Keratinocyte (primary cell): ENCODE measurements around the gene AOC1.

ENCODE experiments used
- CTCF ChIP-seq, 3 experiments: IDR thresholded peaks in 1 of 3; conservative IDR thresholded peaks in 1 of 3; optimal IDR thresholded peaks in 1 of 3; 2 replicates in 2 of 3; 3 replicates in 1 of 3; pipeline versions ENCODE3 to v1.5.1; 2011; ENCODE audit warnings: low read length in 3 of 3, mild to moderate bottlenecking in 3 of 3, moderate library complexity in 2 of 3, control low read depth in 1 of 3, inconsistent platforms in 1 of 3; ENCODE audit not compliant: insufficient read depth in 2 of 3; ENCODE audit errors: extremely low read depth in 1 of 3
- EZH2 ChIP-seq: IDR thresholded peaks from one replicate; pipeline ENCODE4 v1.6.1; 2012; ENCODE audit warnings: inconsistent platforms, mild to moderate bottlenecking, low read length, moderate library complexity

- TF ChIP-seq CTCF (optimal IDR thresholded peaks at IDR 0.05 in 1 of 3, IDR thresholded peaks at IDR 0.05 in 1 of 3, conservative IDR thresholded peaks at IDR 0.05 in 1 of 3; ENCODE audit: extremely low read depth in 1 of 3, insufficient read depth in 2 of 3, low read length in 3 of 3), result no peak
- TF ChIP-seq EZH2, result no peak
Observed at GRCh38 chr7:150860291-150860977, 8.1 kb downstream of the AOC1 start.
